GM06990 (cell line): ENCODE results near the gene UBE3C.

Experiments used
- DNase-seq: peaks from one replicate; pipeline ENCODE4 v3.0.0-alpha.2; 2011; ENCODE audit not compliant: insufficient read length; ENCODE audit errors: extremely low read depth
- H3K27me3 ChIP-seq: replicated peaks from 2 replicates; pipeline ENCODE4 v1.6.0; 2011; ENCODE audit warnings: low read length; ENCODE audit not compliant: control insufficient read depth, insufficient read depth
- H3K36me3 ChIP-seq: 2 replicates; pipeline ENCODE4 v1.5.1; 2011; ENCODE audit warnings: low read length; ENCODE audit not compliant: control insufficient read depth, insufficient read depth
- H3K4me3 ChIP-seq: replicated peaks from 2 replicates; pipeline ENCODE4 v1.5.1; 2011; ENCODE audit warnings: low read depth, mild to moderate bottlenecking, control low read depth, low read length
- TF ChIP-seq, protein P1 (sequence below): IDR thresholded peaks from 2 replicates; pipeline ENCODE4 v1.5.1; 2011; ENCODE audit warnings: low read length, control low read depth, mild to moderate bottlenecking, inconsistent platforms; ENCODE audit not compliant: insufficient read depth, poor library complexity, severe bottlenecking

UBE3C gene

DNA sequence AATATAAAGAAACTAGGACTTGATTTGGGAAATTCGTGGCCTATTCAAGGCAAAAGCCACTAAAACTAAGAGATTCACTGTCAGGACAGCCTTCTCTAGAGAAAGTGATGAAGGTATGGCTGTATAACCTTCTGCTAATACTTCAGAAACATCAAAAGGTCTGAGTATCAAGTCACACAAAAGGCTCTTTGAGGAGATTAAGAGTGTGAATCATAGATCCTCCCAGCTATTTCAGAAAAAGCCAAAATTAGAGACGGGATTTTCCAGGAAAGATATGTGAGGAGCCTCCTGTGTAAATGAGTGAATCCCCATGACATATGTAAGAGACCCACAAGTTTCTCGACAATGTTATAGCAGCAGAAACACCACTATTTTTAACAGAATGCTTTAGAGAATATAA, 56.2 kb downstream of the UBE3C start:
- no peaks in the 10 kb centered on the region for H3K27me3 ChIP-seq
- TF ChIP-seq, protein P1, sequence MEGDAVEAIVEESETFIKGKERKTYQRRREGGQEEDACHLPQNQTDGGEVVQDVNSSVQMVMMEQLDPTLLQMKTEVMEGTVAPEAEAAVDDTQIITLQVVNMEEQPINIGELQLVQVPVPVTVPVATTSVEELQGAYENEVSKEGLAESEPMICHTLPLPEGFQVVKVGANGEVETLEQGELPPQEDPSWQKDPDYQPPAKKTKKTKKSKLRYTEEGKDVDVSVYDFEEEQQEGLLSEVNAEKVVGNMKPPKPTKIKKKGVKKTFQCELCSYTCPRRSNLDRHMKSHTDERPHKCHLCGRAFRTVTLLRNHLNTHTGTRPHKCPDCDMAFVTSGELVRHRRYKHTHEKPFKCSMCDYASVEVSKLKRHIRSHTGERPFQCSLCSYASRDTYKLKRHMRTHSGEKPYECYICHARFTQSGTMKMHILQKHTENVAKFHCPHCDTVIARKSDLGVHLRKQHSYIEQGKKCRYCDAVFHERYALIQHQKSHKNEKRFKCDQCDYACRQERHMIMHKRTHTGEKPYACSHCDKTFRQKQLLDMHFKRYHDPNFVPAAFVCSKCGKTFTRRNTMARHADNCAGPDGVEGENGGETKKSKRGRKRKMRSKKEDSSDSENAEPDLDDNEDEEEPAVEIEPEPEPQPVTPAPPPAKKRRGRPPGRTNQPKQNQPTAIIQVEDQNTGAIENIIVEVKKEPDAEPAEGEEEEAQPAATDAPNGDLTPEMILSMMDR, result no peak
- peaks cover 7% of the 10 kb centered on the region for H3K36me3 ChIP-seq
- no peak overlapping the region for H3K4me3 ChIP-seq
- DNase-seq, result no peak

GRCh38 chr7:157195868-157196267, 57.1 kb downstream of the UBE3C start:
- DNase-seq, result no peak
- TF ChIP-seq, protein P1, result no peak

DNA sequence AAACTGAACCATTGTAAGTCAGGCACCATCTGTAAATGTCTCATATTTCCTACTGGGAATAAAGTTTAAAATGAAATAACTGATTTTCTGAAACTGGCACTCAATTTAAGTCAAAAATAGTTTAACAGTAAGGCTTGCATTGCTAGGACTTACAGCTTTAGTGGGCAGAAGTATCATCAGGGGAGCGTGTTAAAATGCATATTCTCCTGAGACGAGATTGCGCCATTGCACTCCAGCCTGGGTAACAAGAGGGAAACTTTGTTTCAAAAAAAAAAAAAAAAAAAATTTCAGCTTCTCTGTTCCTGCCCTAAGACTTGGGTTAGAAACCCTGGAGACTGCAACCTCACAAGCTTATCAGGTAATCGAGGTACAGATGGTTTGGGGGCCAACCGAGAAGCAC, 65.4 kb downstream of the UBE3C start:
- Histone ChIP-seq H3K36me3 (peaks cover 3% of the 10 kb centered on the region), H3K27me3 (no peaks in the 10 kb centered on the region), H3K4me3 (no peak overlapping the region)
- DNase-seq, result no peak
- TF ChIP-seq, protein P1, result no peak

More at GRCh38 chr7:157195868-157196267, 57.1 kb downstream of the UBE3C start:
- peaks cover 4% of the 10 kb centered on the region for H3K36me3 ChIP-seq
- H3K4me3 ChIP-seq, result no peak overlapping the region
- H3K27me3 ChIP-seq, result no peaks in the 10 kb centered on the region

DNA sequence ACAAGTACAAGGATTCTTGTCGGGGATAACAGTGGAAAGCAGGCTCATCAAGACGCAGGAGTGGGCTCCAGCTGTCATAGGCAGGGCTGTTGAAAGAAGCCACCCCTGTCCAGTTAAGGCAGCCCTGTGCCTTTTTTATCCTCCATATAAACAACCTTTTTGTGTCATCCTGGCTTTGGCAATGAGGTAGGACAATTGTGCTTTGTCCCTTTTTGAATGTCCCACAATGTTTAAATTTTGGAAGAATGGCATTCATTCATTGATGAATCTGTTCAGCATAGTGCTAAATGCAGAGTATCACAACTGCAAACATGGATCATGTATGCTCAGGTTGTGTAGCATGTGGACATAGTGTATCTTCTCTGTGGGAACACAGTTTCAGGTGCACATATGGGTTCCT, 66.7 kb downstream of the UBE3C start:
- TF ChIP-seq, protein P1, result no peak
- DNase-seq, result no peak
- peaks cover 3% of the 10 kb centered on the region for H3K36me3 ChIP-seq
- no peaks in the 10 kb centered on the region for H3K27me3 ChIP-seq
- no peak overlapping the region for H3K4me3 ChIP-seq

DNA sequence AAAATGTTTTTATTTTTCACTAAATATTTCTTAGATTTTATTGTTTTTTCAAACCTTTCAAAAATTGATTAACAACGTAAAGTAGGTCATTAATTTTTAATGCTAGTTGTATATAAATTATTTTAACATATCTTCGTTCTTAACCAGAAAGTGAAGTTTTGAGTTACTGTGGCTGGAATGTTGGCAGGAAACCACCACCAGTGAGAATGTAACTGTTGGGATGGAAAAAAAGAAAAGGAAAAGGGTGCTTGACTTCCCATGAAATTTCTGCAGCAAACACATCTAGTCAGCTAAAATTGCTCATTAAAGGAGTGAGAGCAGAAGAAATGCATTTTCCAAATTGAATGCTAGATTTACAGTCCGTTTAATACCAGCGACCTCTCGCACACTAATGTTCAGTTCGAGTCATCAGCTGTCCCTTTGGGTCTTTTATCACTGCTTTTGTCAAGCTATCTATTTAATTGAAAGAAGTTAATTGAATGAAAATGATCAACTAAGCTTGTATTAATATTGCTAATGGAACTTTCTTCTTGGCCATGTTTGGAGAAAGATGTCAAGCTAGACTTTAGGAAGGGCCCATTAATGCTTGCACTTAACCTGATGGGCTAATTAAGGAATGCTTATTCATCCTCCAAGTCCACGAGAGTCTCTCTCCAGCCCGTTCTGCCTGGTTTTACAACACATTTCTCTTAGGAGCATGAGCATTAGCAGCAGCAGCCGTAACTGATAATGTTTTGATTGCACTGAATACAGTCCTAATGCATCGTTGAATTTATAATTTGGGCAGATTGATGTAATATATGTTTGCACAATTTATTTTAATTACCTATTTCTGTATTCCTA, 70.1 kb downstream of the UBE3C start:
- DNase-seq, result no peak
- Histone ChIP-seq H3K4me3 (no peak overlapping the region), H3K27me3 (no peaks in the 10 kb centered on the region), H3K36me3 (peaks cover 4% of the 10 kb centered on the region)
- TF ChIP-seq, protein P1, result no peak
